Dermis blood vessel endothelial cell (primary cell): ENCODE results near the gene ARHGEF10L. TPM values are rescaled to one million over a fixed set of nuclear protein-coding genes. Genes with fewer than 3 reads are reported as not detected.

Experiments used
- DNase-seq: peaks from one replicate; pipeline ENCODE4 v3.0.0; 2010
- total RNA-seq: library from RNA; depleted of rRNA; stranded (reverse); fragments of >200 nt; gene quantifications from 2 replicates; pipeline ENCODE4 v1.2.3, GENCODE V29; 2014

The ARHGEF10L gene
- total RNA-seq, 1 donor from 2014 or later = 0.85 TPM

GRCh38 chr1:17686258-17686657 lies 146.8 kb downstream of the ARHGEF10L start:
- no peak for DNase-seq

GRCh38 chr1:17687145-17687544 lies 147.6 kb downstream of the ARHGEF10L start:
- no peak for DNase-seq

- no peak for DNase-seq
These were observed 148.8 kb downstream of the ARHGEF10L start for GRCh38 chr1:17688217-17688810.

GRCh38 chr1:17689011-17689410 lies 149.5 kb downstream of the ARHGEF10L start:
- DNase-seq = no peak

- DNase-seq = no peak
These were observed 151.6 kb downstream of the ARHGEF10L start for GRCh38 chr1:17690906-17691634.

- DNase-seq = no peak
These were observed 153.1 kb downstream of the ARHGEF10L start for GRCh38 chr1:17692645-17693044.

GRCh38 chr1:17696417-17697301 lies 157.2 kb downstream of the ARHGEF10L start:
- peak; percentile 71 for DNase-seq

GRCh38 chr1:17697458-17697857 lies 158.0 kb downstream of the ARHGEF10L start:
- no peak for DNase-seq

GRCh38 chr1:17699581-17699980 lies 160.1 kb downstream of the ARHGEF10L start:
- no peak for DNase-seq

- DNase-seq = no peak
These were observed 161.7 kb downstream of the ARHGEF10L start for GRCh38 chr1:17700945-17701810.

- DNase-seq = no peak
These were observed 164.7 kb downstream of the ARHGEF10L start for GRCh38 chr1:17704176-17704575.

GRCh38 chr1:17706445-17706844 lies 166.9 kb downstream of the ARHGEF10L start:
- no peak for DNase-seq

GRCh38 chr1:17709981-17710380 lies 170.5 kb downstream of the ARHGEF10L start:
- DNase-seq = no peak

GRCh38 chr1:17710889-17711576 lies 171.5 kb downstream of the ARHGEF10L start:
- no peak for DNase-seq

- no peak for DNase-seq
These were observed 172.0 kb downstream of the ARHGEF10L start for GRCh38 chr1:17711577-17711910.

GRCh38 chr1:17711941-17712340 lies 172.4 kb downstream of the ARHGEF10L start:
- no peak for DNase-seq

GRCh38 chr1:17713993-17714392 lies 174.5 kb downstream of the ARHGEF10L start:
- no peak for DNase-seq

- DNase-seq = no peak
These were observed 178.4 kb downstream of the ARHGEF10L start for GRCh38 chr1:17717594-17718535.

GRCh38 chr1:17719874-17720273 lies 180.4 kb downstream of the ARHGEF10L start:
- no peak for DNase-seq

GRCh38 chr1:17721444-17721843 lies 181.9 kb downstream of the ARHGEF10L start:
- no peak for DNase-seq

- DNase-seq = no peak
These were observed 184.2 kb downstream of the ARHGEF10L start for GRCh38 chr1:17723684-17724083.
